Liver (tissue), 9 donors: Measurements from ENCODE around the gene SCARB1. TPM values are rescaled to one million over a fixed set of nuclear protein-coding genes. Genes with fewer than 3 reads are reported as not detected.

Source experiments
- DNase-seq: peaks from one replicate; pipeline ENCODE4 v3.0.0-alpha.2; 2017; ENCODE audit warnings: low spot score
- H3K27ac ChIP-seq, 2 donors: one replicate each; pipeline ENCODE4 v1.7.0; 2013; ENCODE audit warnings: inconsistent platforms in 2 of 2, low read length in 2 of 2, control low read depth in 1 of 2, low read depth in 1 of 2, mild to moderate bottlenecking in 1 of 2
- H3K27me3 ChIP-seq, 4 donors: one replicate each; pipeline versions ENCODE4 v1.6.1 to v1.7.0; 2013; ENCODE audit warnings: low read length in 3 of 4, inconsistent platforms in 1 of 4, mild to moderate bottlenecking in 1 of 4, moderate library complexity in 1 of 4; ENCODE audit not compliant: control insufficient read depth in 4 of 4, insufficient read depth in 4 of 4
- H3K36me3 ChIP-seq, 4 donors: one replicate each; pipeline versions ENCODE4 v1.6.1 to v1.7.0; 2013; ENCODE audit warnings: low read length in 3 of 4, mild to moderate bottlenecking in 3 of 4, low read depth in 1 of 4, moderate library complexity in 1 of 4; ENCODE audit not compliant: control insufficient read depth in 4 of 4, insufficient read depth in 3 of 4
- H3K4me1 ChIP-seq, 4 donors: one replicate each; pipeline versions ENCODE4 v1.6.1 to v1.7.0; 2013; ENCODE audit warnings: low read length in 3 of 4, mild to moderate bottlenecking in 3 of 4, moderate library complexity in 1 of 4; ENCODE audit not compliant: control insufficient read depth in 4 of 4, insufficient read depth in 4 of 4
- H3K4me3 ChIP-seq, 3 donors: one replicate each; pipeline versions ENCODE4 v1.6.1 to v1.7.0; 2013; ENCODE audit warnings: low read length in 3 of 3, control low read depth in 1 of 3, low read depth in 1 of 3, mild to moderate bottlenecking in 1 of 3
- H3K9ac ChIP-seq, 2 donors: one replicate each; pipeline ENCODE4 v1.7.0; 2013; ENCODE audit warnings: low read length in 2 of 2, mild to moderate bottlenecking in 2 of 2, moderate library complexity in 2 of 2, control low read depth in 1 of 2, low read depth in 1 of 2
- H3K9me3 ChIP-seq, 4 donors: one replicate each; pipeline versions ENCODE4 v1.6.1 to v1.7.0; 2013; ENCODE audit warnings: low read length in 3 of 4; ENCODE audit not compliant: control insufficient read depth in 4 of 4
- ATF3 ChIP-seq: IDR thresholded peaks from 2 replicates; pipeline ENCODE4 v1.6.1; 2016; ENCODE audit warnings: antibody characterized with exemption
- CTCF ChIP-seq: fragments of 150-350 bp; IDR thresholded peaks from 2 replicates; pipeline ENCODE4 v1.5.1; 2017; ENCODE audit warnings: improper control_type of control experiment, low read depth, low read length; ENCODE audit not compliant: missing input control
- EGR1 ChIP-seq, 2 donors: IDR thresholded peaks; 2 replicates each; pipeline ENCODE4 v1.6.1; 2016 to 2018; ENCODE audit warnings: antibody characterized with exemption in 2 of 2, low read depth in 2 of 2
- FOXA1 ChIP-seq: IDR thresholded peaks from 2 replicates; pipeline ENCODE4 v1.6.1; 2016; ENCODE audit warnings: antibody characterized with exemption
- FOXA2 ChIP-seq: IDR thresholded peaks from 2 replicates; pipeline ENCODE4 v1.6.1; 2016; ENCODE audit warnings: antibody characterized with exemption
- GABPA ChIP-seq, 2 donors: IDR thresholded peaks in 1 of 2; conservative IDR thresholded peaks in 1 of 2; 2 replicates each; pipeline ENCODE4 v1.6.1; 2016; ENCODE audit warnings: antibody characterized with exemption in 2 of 2, mild to moderate bottlenecking in 1 of 2, moderate library complexity in 1 of 2
- HNF4A ChIP-seq, 2 donors: conservative IDR thresholded peaks; 2 replicates each; pipeline ENCODE4 v1.6.1; 2016; ENCODE audit warnings: antibody characterized with exemption in 2 of 2, mild to moderate bottlenecking in 2 of 2
- HNF4G ChIP-seq: IDR thresholded peaks from 2 replicates; pipeline ENCODE4 v1.6.1; 2016; ENCODE audit warnings: antibody characterized with exemption
- JUND ChIP-seq, 2 donors: IDR thresholded peaks; 2 replicates each; pipeline ENCODE4 v1.6.1; 2016; ENCODE audit warnings: antibody characterized with exemption in 2 of 2
- MAX ChIP-seq: IDR thresholded peaks from 2 replicates; pipeline ENCODE4 v1.6.1; 2016; ENCODE audit warnings: antibody characterized with exemption
- NR2F2 ChIP-seq: IDR thresholded peaks from 2 replicates; pipeline ENCODE4 v1.6.1; 2016; ENCODE audit warnings: antibody characterized with exemption
- RAD21 ChIP-seq, 2 donors: IDR thresholded peaks; 2 replicates each; pipeline ENCODE4 v1.6.1; 2016; ENCODE audit warnings: antibody characterized with exemption in 2 of 2, mild to moderate bottlenecking in 2 of 2
- RXRA ChIP-seq, 2 donors: IDR thresholded peaks; 2 replicates each; pipeline ENCODE4 v1.6.1; 2017 to 2018; ENCODE audit warnings: antibody characterized with exemption in 2 of 2, mild to moderate bottlenecking in 1 of 2
- SP1 ChIP-seq: IDR thresholded peaks from 2 replicates; pipeline ENCODE4 v1.6.1; 2018; ENCODE audit warnings: antibody characterized with exemption, mild to moderate bottlenecking
- TAF1 ChIP-seq: conservative IDR thresholded peaks from 2 replicates; pipeline ENCODE4 v1.6.1; 2016; ENCODE audit warnings: antibody characterized with exemption, mild to moderate bottlenecking
- YY1 ChIP-seq: IDR thresholded peaks from 2 replicates; pipeline ENCODE4 v1.6.1; 2016; ENCODE audit warnings: antibody characterized with exemption, mild to moderate bottlenecking
- WGBS: extraction: QIAGEN DNeasy Blood & Tissue Kit; methylation state at CpG from one replicate; pipeline ENCODE4 v1.1.7; 2013; 5-methylcytosine and 5-hydroxymethylcytosine counted together
- polyA plus RNA-seq, 2 donors: library from polyadenylated mRNA; stranded (reverse) in 1 of 2; unstranded in 1 of 2; fragments of 200-250 nt in 1 of 2; fragments of >200 nt in 1 of 2; fragmentation: Nextera tagmentation in 1 of 2; extraction: Ambion mirVana in 1 of 2; gene quantifications; one replicate each; pipeline versions ENCODE4 v1.2.1 to v1.2.3, GENCODE V29; 2013 to 2015
- total RNA-seq, 2 donors: library from RNA; depleted of rRNA; stranded (reverse); fragments of >200 nt; gene quantifications; one replicate each; pipeline ENCODE4 v1.2.3, GENCODE V29; 2014
- donor health status: healthy.
- donor health status: healthy.
- donor health status: healthy.
- donor health status: healthy.
- donor health status: healthy.

SCARB1 gene
- total and polyA plus RNA-seq, 4 donors = 85.3 to 289 (median 141) TPM

DNA sequence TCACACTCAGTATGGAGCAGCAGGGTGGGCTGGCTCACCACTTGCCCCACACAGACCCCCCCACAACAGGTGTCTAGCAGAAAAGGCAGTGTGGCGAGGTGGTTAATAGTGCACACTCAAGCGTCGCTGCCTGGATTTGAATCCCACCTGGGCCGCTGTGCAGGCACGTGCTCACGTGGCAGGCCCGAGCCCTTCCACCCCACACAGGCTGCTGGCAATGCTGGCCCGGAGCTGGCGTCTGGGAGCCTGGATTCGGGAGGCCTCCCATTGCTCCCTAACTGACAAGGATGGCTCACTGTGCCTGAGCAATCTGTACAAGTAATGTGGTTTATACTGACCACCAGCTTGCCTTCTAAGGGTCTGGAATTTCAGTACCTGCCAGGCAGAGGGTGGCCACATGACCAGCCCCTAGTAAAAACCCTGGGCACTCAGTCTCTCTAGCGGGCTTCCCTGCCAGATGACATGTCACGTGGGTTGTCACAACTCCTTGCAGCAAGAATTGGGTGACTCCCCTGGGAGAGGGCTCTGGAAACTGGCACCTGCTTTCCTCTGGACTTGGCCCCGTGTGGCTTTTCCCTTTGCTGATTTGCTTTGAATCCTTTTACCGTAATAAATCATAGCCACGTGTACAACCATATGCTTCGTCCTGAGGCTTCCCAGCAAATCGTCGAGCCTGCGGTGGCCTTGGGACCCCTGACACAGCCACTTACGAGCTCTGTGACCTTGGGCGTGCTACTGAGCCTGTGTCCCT is 72.8 kb downstream of the SCARB1 start:
- H3K9ac ChIP-seq = no peak overlapping the region
- peaks cover 6 to 75% (median 42%) of the 10 kb centered on the region in 4 donors for H3K36me3 ChIP-seq
- H3K9me3 ChIP-seq = no peaks in the 10 kb centered on the region
- H3K4me3 ChIP-seq = no peak overlapping the region
- no peak overlapping the region for H3K27ac ChIP-seq
- H3K27me3 ChIP-seq = no peaks in the 10 kb centered on the region
- TF ChIP-seq YY1 = no peak
- no peak for TF ChIP-seq JUND (IDR thresholded peaks at IDR 0.05)
- TF ChIP-seq ATF3 = no peak
- no peak for TF ChIP-seq CTCF
- no peak for TF ChIP-seq RAD21 (IDR thresholded peaks at IDR 0.05)
- no peak for TF ChIP-seq GABPA (IDR thresholded peaks at IDR 0.05 in 1 of 2, conservative IDR thresholded peaks at IDR 0.05 in 1 of 2)
- no peak for TF ChIP-seq SP1
- H3K4me1 ChIP-seq = peaks cover 0 to 3% (median 2%) of the 10 kb centered on the region in 4 donors
- 96% methylated on average over 21 of the region's 21 CpGs for WGBS
- DNase-seq = no peak

GRCh38 chr12:124788936-124789555 is 74.6 kb downstream of the SCARB1 start:
- WGBS = 91% methylated on average over 13 of the region's 13 CpGs
- H3K36me3 ChIP-seq = peaks cover 8 to 82% (median 44%) of the 10 kb centered on the region in 4 donors

More at GRCh38 chr12:124788936-124789555, 74.6 kb downstream of the SCARB1 start:
- TF ChIP-seq HNF4G (no peak), HNF4A (conservative IDR thresholded peaks at IDR 0.05) (no peak), ATF3 (no peak), EGR1 (IDR thresholded peaks at IDR 0.05; ENCODE audit: low read depth in 2 of 2) (no peak), RXRA (IDR thresholded peaks at IDR 0.05) (no peak), TAF1 (no peak), FOXA2 (no peak), NR2F2 (no peak), YY1 (no peak), JUND (IDR thresholded peaks at IDR 0.05) (no peak), MAX (no peak), SP1 (no peak), GABPA (IDR thresholded peaks at IDR 0.05 in 1 of 2, conservative IDR thresholded peaks at IDR 0.05 in 1 of 2) (no peak), FOXA1 (no peak)
- no peak for DNase-seq
- Histone ChIP-seq H3K4me1 (peaks cover 0 to 5% (median 3%) of the 10 kb centered on the region in 4 donors), H3K4me3 (no peak overlapping the region), H3K9ac (no peak overlapping the region), H3K9me3 (no peaks in the 10 kb centered on the region), H3K27me3 (no peaks in the 10 kb centered on the region), H3K27ac (no peak overlapping the region)
